ENCODE data around the gene FARP1. TPM values are rescaled to one million over a fixed set of nuclear protein-coding genes. Genes with fewer than 3 reads are reported as not detected.

The FARP1 gene
- total and polyA plus RNA-seq, 2 of the 8 experiments (the other 6 are each of a cell fraction or from before 2014, with no cell fraction given) = 24.7 to 104 TPM

DNA sequence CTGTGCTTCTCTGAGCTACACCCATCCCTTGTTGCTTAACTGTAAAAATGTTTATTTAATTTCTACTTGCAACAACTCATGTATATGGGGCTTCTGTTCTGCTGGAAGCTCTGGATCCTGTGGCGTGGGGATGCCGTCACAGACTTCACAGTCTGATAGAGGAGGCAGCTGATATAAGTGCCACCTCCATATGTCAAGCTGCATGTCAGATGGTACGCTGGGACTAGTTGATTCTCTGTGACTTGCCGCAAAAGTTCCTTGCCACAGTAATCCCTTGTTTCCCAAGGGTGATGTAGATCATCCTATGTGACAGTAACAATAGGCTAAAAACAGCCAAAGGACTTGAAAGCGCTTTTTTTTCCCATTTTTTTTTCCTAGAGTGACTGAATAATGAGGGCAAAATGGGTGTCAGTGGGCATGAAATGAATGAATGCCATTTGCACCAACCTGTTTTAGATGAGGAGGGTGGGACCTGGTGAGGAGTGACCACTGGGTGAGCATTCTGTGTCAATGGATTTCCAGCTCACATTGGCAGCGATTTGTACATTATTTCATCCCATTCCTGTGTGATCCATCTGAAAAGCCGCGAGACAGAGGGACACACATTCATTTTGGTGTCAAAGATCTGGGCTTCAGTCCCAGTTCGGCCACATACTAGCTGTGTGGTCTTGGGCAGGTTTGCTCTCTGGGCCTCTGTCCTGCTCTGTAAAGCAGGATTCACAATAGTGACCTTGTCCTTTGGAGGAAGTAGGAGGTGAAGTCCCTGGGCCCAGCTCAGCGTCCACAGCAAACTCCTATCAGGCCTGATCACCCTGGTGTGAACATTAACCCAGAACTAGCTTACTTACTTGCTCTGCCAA is 123.0 kb downstream of the FARP1 start:
- no peak overlapping the region for H2BK5ac ChIP-seq (ENCODE audit: low read depth, low read length)
- H3K23me2 ChIP-seq (ENCODE audit: low read depth, low read length) = no peaks in the 10 kb centered on the region; the same call in 1 of the 2 replicates
- no peak overlapping the region for H4K91ac ChIP-seq (replicated peaks; ENCODE audit: insufficient read length, low read length)
- H3K14ac ChIP-seq (ENCODE audit: insufficient read length) = no peak overlapping the region
- no peak overlapping the region for H3K23ac ChIP-seq (ENCODE audit: insufficient read length)
- WGBS, 2 experiments (ENCODE audit: extremely low coverage in 1 of 2, insufficient coverage in 1 of 2, insufficient read length in 1 of 2, insufficient replicate concordance in 2 of 2, low coverage in 1 of 2, low lambda C conversion rate in 2 of 2, missing lambda C conversion rate in 1 of 2) = 90% methylated on average over 10 of the region's 10 CpGs; no CpG with 5 or more reads in 1 of the 2 experiments
- no peaks in the 10 kb centered on the region for H3K27me3 ChIP-seq (replicated peaks in 1 of 4; ENCODE audit: control insufficient read depth in 3 of 4, extremely low read depth in 1 of 4, insufficient read depth in 3 of 4, low read length in 3 of 4)
- no peak overlapping the region for H2BK20ac ChIP-seq (ENCODE audit: low read length)
- CTCF ChIA-PET (ENCODE audit: partially characterized antibody) = interaction anchor here (0.7 to 1.2 kb wide), 4 partner anchors 19 to 574 kb away, joined by 3 to 5 read pairs (median 3); no protein-coding TSS in a partner anchor
- no peak overlapping the region for H4K8ac ChIP-seq (ENCODE audit: extremely low read depth, insufficient read depth, low read length)
- no peak overlapping the region for H2BK12ac ChIP-seq (ENCODE audit: low read depth, low read length)
- POLR2A ChIA-PET (ENCODE audit: partially characterized antibody) = no interaction called here
- H3K79me2 ChIP-seq (ENCODE audit: control insufficient read depth in 1 of 2, insufficient read depth in 2 of 2, low read length in 2 of 2) = peaks cover 0 to 18% of the 10 kb centered on the region in 2 experiments; a peak in 2 of 4 replicates
- no peak overlapping the region for H3K9ac ChIP-seq (replicated peaks in 1 of 4; ENCODE audit: extremely low read depth in 1 of 4, low read depth in 3 of 4, low read length in 3 of 4)
- no peaks in the 10 kb centered on the region for H4K20me1 ChIP-seq (replicated peaks in 1 of 2; ENCODE audit: control insufficient read depth in 1 of 2, insufficient read depth in 2 of 2, low read length in 2 of 2)
- H4K5ac ChIP-seq (ENCODE audit: insufficient read length, low read depth, low read length) = no peak overlapping the region
- H3K4me3 ChIP-seq (ENCODE audit: extremely low read depth in 1 of 4, insufficient read depth in 2 of 4, low read depth in 3 of 4, low read length in 4 of 4) = no peak overlapping the region
- H3K4me2 ChIP-seq (ENCODE audit: insufficient read depth in 1 of 2, low read depth in 2 of 2, low read length in 2 of 2) = no peak overlapping the region
- no peak for DNase-seq (ENCODE audit: low read depth in 1 of 2, low spot score in 2 of 2)
- FAIRE-seq = no peak
- no peak overlapping the region for H2AFZ ChIP-seq (ENCODE audit: low read length)
- H3K4me1 ChIP-seq (replicated peaks in 1 of 4; ENCODE audit: control insufficient read depth in 3 of 4, insufficient read depth in 4 of 4, low read length in 3 of 4) = peaks cover 1 to 7% (median 4%) of the 10 kb centered on the region in 4 experiments; a peak in 6 of 7 replicates
- no peak overlapping the region for H3K18ac ChIP-seq (ENCODE audit: extremely low read depth, low read length)
- no peak overlapping the region for H3K27ac ChIP-seq (ENCODE audit: low read depth, low read length)
- no peak overlapping the region for H3K56ac ChIP-seq (replicated peaks; ENCODE audit: insufficient read length, low read depth, low read length)
- H3K36me3 ChIP-seq (ENCODE audit: control insufficient read depth in 2 of 4, insufficient read depth in 4 of 4, low read length in 3 of 4) = no peaks in the 10 kb centered on the region
- H2BK15ac ChIP-seq (ENCODE audit: low read length) = no peak overlapping the region
- H3K9me3 ChIP-seq (ENCODE audit: insufficient read depth in 2 of 2, low read depth in 1 of 2, low read length in 1 of 2) = no peaks in the 10 kb centered on the region
- H3K79me1 ChIP-seq (ENCODE audit: low read depth, low read length) = peaks cover 7% of the 10 kb centered on the region
- no peak overlapping the region for H3K4ac ChIP-seq (replicated peaks; ENCODE audit: insufficient read length, low read depth, low read length)
- H2AK5ac ChIP-seq (ENCODE audit: low read depth, low read length) = no peak overlapping the region
- H2BK120ac ChIP-seq (replicated peaks; ENCODE audit: low read depth, low read length) = no peak overlapping the region
- TF ChIP-seq NRF1 (IDR thresholded peaks at IDR 0.05; ENCODE audit: low read depth, low read length) (no peak), TCF12 (IDR thresholded peaks at IDR 0.05; ENCODE audit: low read depth, low read length) (no peak), HDAC2 (IDR thresholded peaks at IDR 0.05; ENCODE audit: borderline replicate concordance in 1 of 2, low read depth in 2 of 2, low read length in 2 of 2) (no peak), ATF3 (IDR thresholded peaks at IDR 0.05; ENCODE audit: insufficient read depth, low read depth, low read length) (no peak), SRF (IDR thresholded peaks at IDR 0.05; ENCODE audit: low read depth, low read length) (no peak)
- TF ChIP-seq, protein P1, sequence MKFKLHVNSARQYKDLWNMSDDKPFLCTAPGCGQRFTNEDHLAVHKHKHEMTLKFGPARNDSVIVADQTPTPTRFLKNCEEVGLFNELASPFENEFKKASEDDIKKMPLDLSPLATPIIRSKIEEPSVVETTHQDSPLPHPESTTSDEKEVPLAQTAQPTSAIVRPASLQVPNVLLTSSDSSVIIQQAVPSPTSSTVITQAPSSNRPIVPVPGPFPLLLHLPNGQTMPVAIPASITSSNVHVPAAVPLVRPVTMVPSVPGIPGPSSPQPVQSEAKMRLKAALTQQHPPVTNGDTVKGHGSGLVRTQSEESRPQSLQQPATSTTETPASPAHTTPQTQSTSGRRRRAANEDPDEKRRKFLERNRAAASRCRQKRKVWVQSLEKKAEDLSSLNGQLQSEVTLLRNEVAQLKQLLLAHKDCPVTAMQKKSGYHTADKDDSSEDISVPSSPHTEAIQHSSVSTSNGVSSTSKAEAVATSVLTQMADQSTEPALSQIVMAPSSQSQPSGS (IDR thresholded peaks at IDR 0.05; ENCODE audit: low read length) = no peak

Data from H1 (cell line).